Hepatocyte (in vitro differentiated cells): Measurements from ENCODE around the gene RRP15. TPM values are rescaled to one million over a fixed set of nuclear protein-coding genes. Genes with fewer than 3 reads are reported as not detected.

Source experiments
- DNase-seq: peaks from one replicate; pipeline ENCODE4 v3.0.0-alpha.2; 2016; ENCODE audit warnings: low spot score
- H2AFZ ChIP-seq: fragments of 200-600 bp; sonication (generic); 2 replicates; pipeline ENCODE4 v1.6.0; 2016; ENCODE audit warnings: antibody characterized with exemption, mild to moderate bottlenecking
- H3K27ac ChIP-seq: fragments of 200-600 bp; sonication (generic); 2 replicates; pipeline ENCODE4 v1.5.1; 2016; ENCODE audit warnings: mild to moderate bottlenecking
- H3K27me3 ChIP-seq: fragments of 200-600 bp; sonication (generic); 2 replicates; pipeline ENCODE4 v1.6.1; 2016
- H3K36me3 ChIP-seq: fragments of 200-600 bp; sonication (generic); replicated peaks from 2 replicates; pipeline ENCODE4 v1.5.1; 2016; ENCODE audit warnings: low read depth; ENCODE audit not compliant: insufficient read depth
- H3K4me1 ChIP-seq: fragments of 200-600 bp; sonication (generic); 2 replicates; pipeline ENCODE4 v1.5.1; 2016; ENCODE audit warnings: mild to moderate bottlenecking, moderate library complexity; ENCODE audit not compliant: insufficient read depth
- H3K4me2 ChIP-seq: fragments of 200-600 bp; sonication (generic); 2 replicates; pipeline ENCODE4 v1.6.0; 2016
- H3K4me3 ChIP-seq: fragments of 200-600 bp; sonication (generic); 2 replicates; pipeline ENCODE4 v1.5.1; 2016; ENCODE audit warnings: mild to moderate bottlenecking
- H3K79me2 ChIP-seq: fragments of 200-600 bp; sonication (generic); 2 replicates; pipeline ENCODE4 v1.6.0; 2017; ENCODE audit warnings: mild to moderate bottlenecking
- H3K9me2 ChIP-seq: fragments of 200-600 bp; sonication (generic); replicated peaks from 2 replicates; pipeline ENCODE4 v1.6.0; 2017; ENCODE audit warnings: mild to moderate bottlenecking; ENCODE audit not compliant: insufficient read depth
- H3K9me3 ChIP-seq: fragments of 200-600 bp; sonication (generic); 2 replicates; pipeline ENCODE4 v1.5.1; 2016; ENCODE audit warnings: low read depth, mild to moderate bottlenecking
- H4K20me1 ChIP-seq: fragments of 200-600 bp; sonication (generic); 2 replicates; pipeline ENCODE4 v1.6.0; 2016; ENCODE audit warnings: mild to moderate bottlenecking; ENCODE audit not compliant: insufficient read depth, poor library complexity, severe bottlenecking
- CTCF ChIP-seq: fragments of 200-600 bp; sonication (generic); IDR thresholded peaks from 2 replicates; pipeline ENCODE4 v1.5.1; 2016; ENCODE audit warnings: antibody characterized with exemption, mild to moderate bottlenecking; ENCODE audit not compliant: poor library complexity
- EZH2 ChIP-seq: fragments of 200-600 bp; sonication (generic); IDR thresholded peaks from 2 replicates; pipeline ENCODE4 v1.6.1; 2016; ENCODE audit warnings: antibody characterized with exemption, mild to moderate bottlenecking, borderline replicate concordance
- EZH2phosphoT487 ChIP-seq: fragments of 200-600 bp; sonication (generic); IDR thresholded peaks from one replicate; pipeline ENCODE4 v1.6.1; 2018; ENCODE audit warnings: antibody characterized with exemption, mild to moderate bottlenecking, low read depth, moderate library complexity; ENCODE audit not compliant: unreplicated experiment, severe bottlenecking
- WGBS: methylation state at CpG from one replicate; pipeline ENCODE4 v1.1.6; 2016; ENCODE audit warnings: low lambda C conversion rate; ENCODE audit errors: missing lambda C conversion rate; 5-methylcytosine and 5-hydroxymethylcytosine counted together
- polyA plus RNA-seq: library from polyadenylated mRNA; unstranded; fragments of >200 nt; fragmentation: Nextera tagmentation; extraction: Ambion mirVana; gene quantifications from 2 replicates; pipeline ENCODE4 v1.2.1, GENCODE V29; 2016
- total RNA-seq: library from RNA; depleted of rRNA; stranded (reverse); fragments of >200 nt; gene quantifications from 2 replicates; pipeline ENCODE4 v1.2.3, GENCODE V29; 2014

Gene RRP15
- total and polyA plus RNA-seq, 2 experiments from 2014 or later, result 6.7 to 9.0 TPM

- peaks cover 6% of the 10 kb centered on the region for H3K4me1 ChIP-seq
- H3K4me3 ChIP-seq, result no peak overlapping the region
- peaks cover 40% of the 10 kb centered on the region for H3K79me2 ChIP-seq
- no peaks in the 10 kb centered on the region for H3K36me3 ChIP-seq
- no peak overlapping the region for H3K4me2 ChIP-seq
- peak; percentile 44 for DNase-seq
- no peaks in the 10 kb centered on the region for H4K20me1 ChIP-seq
- WGBS, result 54% methylated on average over 7 of the region's 7 CpGs
- H3K9me2 ChIP-seq, result no peaks in the 10 kb centered on the region
- no peak overlapping the region for H3K27ac ChIP-seq
- H2AFZ ChIP-seq, result no peak overlapping the region
- TF ChIP-seq CTCF (peak; percentile 68), EZH2phosphoT487 (no peak)
- H3K9me3 ChIP-seq, result no peaks in the 10 kb centered on the region
- no peaks in the 10 kb centered on the region for H3K27me3 ChIP-seq
Measured at GRCh38 chr1:218361298-218362065, 76.4 kb downstream of the RRP15 start.

GRCh38 chr1:218362418-218363076 is 77.5 kb downstream of the RRP15 start:
- Histone ChIP-seq H3K9me2 (no peaks in the 10 kb centered on the region), H3K79me2 (peaks cover 37% of the 10 kb centered on the region), H4K20me1 (no peaks in the 10 kb centered on the region), H3K4me2 (no peak overlapping the region), H3K27me3 (no peaks in the 10 kb centered on the region), H3K27ac (no peak overlapping the region), H3K9me3 (no peaks in the 10 kb centered on the region), H3K4me3 (no peak overlapping the region), H3K36me3 (no peaks in the 10 kb centered on the region), H2AFZ (no peak overlapping the region), H3K4me1 (peaks cover 6% of the 10 kb centered on the region)
- WGBS, result 95% methylated on average over 5 of the region's 5 CpGs
- no peak for DNase-seq
- TF ChIP-seq CTCF (no peak), EZH2phosphoT487 (no peak), EZH2 (no peak)

GRCh38 chr1:218363141-218363540 is 78.0 kb downstream of the RRP15 start:
- Histone ChIP-seq H3K27me3 (no peaks in the 10 kb centered on the region), H3K9me2 (no peaks in the 10 kb centered on the region), H3K79me2 (peaks cover 37% of the 10 kb centered on the region)

More at GRCh38 chr1:218363141-218363540, 78.0 kb downstream of the RRP15 start:
- Histone ChIP-seq H3K27ac (no peak overlapping the region), H2AFZ (no peak overlapping the region), H3K9me3 (no peaks in the 10 kb centered on the region), H3K4me2 (no peak overlapping the region), H3K36me3 (no peaks in the 10 kb centered on the region), H3K4me3 (no peak overlapping the region), H4K20me1 (no peaks in the 10 kb centered on the region), H3K4me1 (peaks cover 6% of the 10 kb centered on the region)
- 92% methylated on average over 1 of the region's 1 CpG for whole genome bisulfite sequencing
- TF ChIP-seq EZH2phosphoT487, result no peak
- TF ChIP-seq EZH2, result no peak
- TF ChIP-seq CTCF, result no peak
- DNase-seq, result no peak
